T-cell (primary cell): Measurements from ENCODE around the gene SPACA9. TPM values are rescaled to one million over a fixed set of nuclear protein-coding genes. Genes with fewer than 3 reads are reported as not detected.

Experiments used
- ATAC-seq, 4 experiments: fragments of 200-7000 bp in 3 of 4; fragments of 150-1000 bp in 1 of 4; cut with Tn5 transposase; replicated peaks in 1 of 4; 1 replicate in 3 of 4; 2 replicates in 1 of 4; pipeline ENCODE4 v1.10.0; 2021; ENCODE audit warnings: moderate library complexity in 3 of 4, mild to moderate bottlenecking in 2 of 4, moderate number of reproducible peaks in 1 of 4
- CTCF ChIA-PET, 2 donors: fragments of 300-600 bp; sonication (Branson Sonifier 250); formaldehyde crosslinking; loops; one replicate each; lab custom pipeline; 2022; ENCODE audit warnings: antibody characterized with exemption in 2 of 2; lab: Charles Lee
- POLR2A ChIA-PET, 2 donors: fragments of 300-600 bp; sonication (Branson Sonifier 250); formaldehyde crosslinking; loops; one replicate each; lab custom pipeline; 2022; ENCODE audit warnings: antibody characterized with exemption in 2 of 2; lab: Charles Lee
- DNase-seq, 35 experiments: peaks; one replicate each; pipeline versions ENCODE4 v3.0.0 to v3.0.0-alpha.2; 2013 to 2023
- H3K27ac ChIP-seq: one replicate; pipeline ENCODE4 v1.5.1; 2013; ENCODE audit warnings: low read length
- H3K27me3 ChIP-seq, 2 experiments: replicated peaks in 1 of 2; 1 replicate in 1 of 2; 2 replicates in 1 of 2; pipeline versions ENCODE4 v1.6.1 to v1.7.0; 2013; ENCODE audit warnings: low read length in 1 of 2, mixed read lengths in 1 of 2; ENCODE audit not compliant: control insufficient read depth in 2 of 2, insufficient read depth in 2 of 2; ENCODE audit errors: extremely low read depth in 1 of 2
- H3K36me3 ChIP-seq, 2 donors: 1 replicate in 1 of 2; 2 replicates in 1 of 2; pipeline versions ENCODE4 v1.6.1 to v1.7.0; 2013; ENCODE audit warnings: low read length in 1 of 2; ENCODE audit not compliant: control insufficient read depth in 2 of 2, insufficient read depth in 1 of 2; ENCODE audit errors: extremely low read depth in 1 of 2
- H3K4me1 ChIP-seq, 2 experiments: 1 replicate in 1 of 2; 2 replicates in 1 of 2; pipeline versions ENCODE4 v1.6.1 to v1.7.0; 2013; ENCODE audit warnings: low read length in 2 of 2, mixed read lengths in 1 of 2; ENCODE audit not compliant: insufficient read depth in 2 of 2, control insufficient read depth in 1 of 2; ENCODE audit errors: extremely low read depth in 1 of 2
- H3K4me3 ChIP-seq, 2 donors: 1 replicate in 1 of 2; 2 replicates in 1 of 2; pipeline versions ENCODE4 v1.5.1 to v1.7.0; 2013; ENCODE audit warnings: mild to moderate bottlenecking in 2 of 2, low read length in 1 of 2, moderate library complexity in 1 of 2; ENCODE audit not compliant: control insufficient read depth in 1 of 2; ENCODE audit errors: extremely low read depth in 1 of 2
- H3K9me3 ChIP-seq: 2 replicates; pipeline ENCODE4 v1.7.0; 2013
- H3K27ac Mint-ChIP-seq, 2 donors: one replicate each; pipeline ENCODE4 v1.8.0; 2020 to 2021; ENCODE audit warnings: mild to moderate bottlenecking in 2 of 2, mixed read lengths in 2 of 2
- H3K27me3 Mint-ChIP-seq, 2 donors: one replicate each; pipeline ENCODE4 v1.8.0; 2021 to 2022; ENCODE audit warnings: mixed read lengths in 2 of 2
- H3K36me3 Mint-ChIP-seq: one replicate; pipeline ENCODE4 v1.8.0; 2021; ENCODE audit warnings: mixed read lengths
- H3K4me1 Mint-ChIP-seq, 3 donors: one replicate each; pipeline ENCODE4 v1.8.0; 2020 to 2022; ENCODE audit warnings: mixed read lengths in 3 of 3, mild to moderate bottlenecking in 1 of 3
- H3K4me3 Mint-ChIP-seq, 3 donors: one replicate each; pipeline ENCODE4 v1.8.0; 2020 to 2022; ENCODE audit warnings: mild to moderate bottlenecking in 3 of 3, mixed read lengths in 3 of 3, moderate library complexity in 3 of 3
- H3K9me3 Mint-ChIP-seq, 3 donors: one replicate each; pipeline ENCODE4 v1.8.0; 2020 to 2022; ENCODE audit warnings: mixed read lengths in 3 of 3
- WGBS: methylation state at CpG from one replicate; pipeline ENCODE4 v1.1.5; 2013; ENCODE audit warnings: missing lambda C conversion rate; ENCODE audit not compliant: insufficient coverage; 5-methylcytosine and 5-hydroxymethylcytosine counted together
- total RNA-seq, 35 experiments: library from RNA in 6 of 35; stranded (reverse) in 6 of 35; fragments of 120-200 nt in 1 of 35; gene quantifications; one replicate each; pipeline versions ENCODE4 v1.2.1 to v1.2.4 and lab custom pipeline; 2013 to 2026

SPACA9 gene
- total RNA-seq, 5 donors from 2014 or later (not counting 1 experiment from before 2014, with no cell fraction given) = 1.2 to 2.5 (median 2.0) TPM

DNA sequence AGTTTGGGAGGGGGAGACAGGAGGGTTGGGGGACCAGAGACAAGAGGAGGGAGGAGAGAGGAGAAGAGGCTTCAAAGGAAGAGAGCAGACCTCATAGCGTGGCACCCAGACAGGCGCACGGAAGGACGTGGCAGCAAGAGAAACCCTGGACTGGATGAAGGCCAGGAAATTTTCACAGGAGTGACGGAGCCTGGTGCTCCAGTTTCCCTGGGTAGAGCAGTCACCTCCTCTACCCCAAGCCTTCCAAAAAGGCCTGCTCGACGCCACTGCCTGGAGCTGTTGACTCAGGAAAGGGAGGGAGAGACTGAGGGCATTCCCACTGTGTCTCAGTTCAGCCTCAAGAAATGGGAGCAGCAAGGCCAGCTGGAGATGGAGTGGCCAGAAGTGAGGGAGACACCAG lies 19.9 kb upstream of the SPACA9 start:
- H3K9me3 Mint-ChIP-seq = no peaks in the 10 kb centered on the region
- no peak overlapping the region for H3K27ac ChIP-seq
- peaks cover 2 to 10% (median 6%) of the 10 kb centered on the region in 3 donors for H3K4me1 Mint-ChIP-seq
- CTCF ChIA-PET = no interaction called here
- WGBS = 60% methylated on average over 1 of the region's 7 CpGs
- peaks cover 0 to 44% of the 10 kb centered on the region in 2 experiments for H3K27me3 ChIP-seq
- H3K4me3 ChIP-seq = no peak overlapping the region
- no peaks in the 10 kb centered on the region for H3K36me3 Mint-ChIP-seq
- no peak overlapping the region for H3K27ac Mint-ChIP-seq
- no peak for DNase-seq
- no peak overlapping the region for H3K4me3 Mint-ChIP-seq
- no peaks in the 10 kb centered on the region for H3K9me3 ChIP-seq
- no peaks in the 10 kb centered on the region for H3K36me3 ChIP-seq
- no peak for ATAC-seq
- POLR2A ChIA-PET = no interaction called here
- no peaks in the 10 kb centered on the region for H3K4me1 ChIP-seq
- H3K27me3 Mint-ChIP-seq = peaks cover 0 to 26% of the 10 kb centered on the region in 2 donors

DNA sequence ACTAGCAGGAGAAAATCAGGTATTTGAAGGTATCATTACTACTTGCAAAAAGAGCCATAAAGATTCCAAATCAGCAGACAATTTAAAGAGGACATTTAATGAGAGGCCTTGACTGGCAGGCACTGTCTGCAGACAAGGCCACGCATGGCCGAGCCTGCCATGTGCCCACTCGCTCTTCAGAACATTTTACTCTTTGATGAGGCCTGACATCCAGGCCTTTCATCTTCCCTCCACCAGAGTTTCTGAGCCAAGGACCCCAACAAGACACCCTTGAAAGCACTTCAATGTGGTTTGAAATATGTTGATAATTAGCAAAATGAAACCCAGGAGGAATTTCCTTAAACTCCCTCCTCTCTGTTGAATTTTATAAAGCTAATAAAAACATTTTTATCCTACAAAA lies 17.0 kb upstream of the SPACA9 start:
- POLR2A ChIA-PET = no interaction called here
- CTCF ChIA-PET = no interaction called here

DNA sequence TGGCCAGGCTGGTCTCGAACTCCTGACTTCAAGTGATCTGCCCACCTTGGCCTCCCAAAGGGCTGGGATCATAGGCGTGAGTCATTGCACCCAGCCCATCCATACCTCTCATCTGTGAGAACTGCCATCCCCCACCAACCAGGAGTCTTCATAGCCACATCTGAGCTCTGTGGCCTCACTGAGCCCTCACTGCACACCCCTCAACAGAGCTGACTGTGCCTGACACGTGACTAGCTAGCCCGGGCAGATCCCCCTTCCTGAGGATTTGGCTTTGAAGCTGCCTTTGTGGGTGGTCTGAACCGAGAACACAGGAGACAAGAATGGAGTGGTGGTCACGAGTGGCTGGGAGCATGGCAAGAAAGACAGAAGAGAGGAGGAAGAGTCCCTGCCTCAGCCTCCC lies 16.2 kb upstream of the SPACA9 start:
- ChIA-PET CTCF (interaction anchor here in 1 of 2 donors (0.6 kb wide), 1 partner anchor 588 kb away, joined by 5 read pairs; no protein-coding TSS in a partner anchor), POLR2A (no interaction called here)
- ATAC-seq (no peak), DNase-seq (no peak)
- H3K4me3 ChIP-seq = no peak overlapping the region
- H3K9me3 ChIP-seq = no peaks in the 10 kb centered on the region
- H3K27ac ChIP-seq = no peak overlapping the region
- H3K4me3 Mint-ChIP-seq = no peak overlapping the region
- 40% methylated on average over 3 of the region's 6 CpGs for WGBS
- H3K27me3 Mint-ChIP-seq = peaks cover 0 to 15% of the 10 kb centered on the region in 2 donors
- H3K4me1 ChIP-seq = no peaks in the 10 kb centered on the region
- H3K4me1 Mint-ChIP-seq = no peaks in the 10 kb centered on the region
- no peaks in the 10 kb centered on the region for H3K36me3 Mint-ChIP-seq
- H3K36me3 ChIP-seq = no peaks in the 10 kb centered on the region
- H3K9me3 Mint-ChIP-seq = no peaks in the 10 kb centered on the region
- peaks cover 0 to 26% of the 10 kb centered on the region in 2 experiments for H3K27me3 ChIP-seq
- no peak overlapping the region for H3K27ac Mint-ChIP-seq

More for the DNA sequence above, 17.0 kb upstream of the SPACA9 start:
- Histone ChIP-seq H3K9me3 (no peaks in the 10 kb centered on the region), H3K36me3 (no peaks in the 10 kb centered on the region), H3K4me1 (no peaks in the 10 kb centered on the region), H3K27ac (no peak overlapping the region), H3K27me3 (peaks cover 0 to 32% of the 10 kb centered on the region in 2 experiments), H3K4me3 (no peak overlapping the region)
- Mint-ChIP-seq H3K27ac (no peak overlapping the region), H3K4me1 (no peaks in the 10 kb centered on the region), H3K36me3 (no peaks in the 10 kb centered on the region), H3K9me3 (no peaks in the 10 kb centered on the region), H3K27me3 (peaks cover 0 to 16% of the 10 kb centered on the region in 2 donors), H3K4me3 (no peak overlapping the region)
- DNase-seq = no peak
- ATAC-seq = no peak
- no CpG with 5 or more reads among the region's 3 CpGs for WGBS

DNA sequence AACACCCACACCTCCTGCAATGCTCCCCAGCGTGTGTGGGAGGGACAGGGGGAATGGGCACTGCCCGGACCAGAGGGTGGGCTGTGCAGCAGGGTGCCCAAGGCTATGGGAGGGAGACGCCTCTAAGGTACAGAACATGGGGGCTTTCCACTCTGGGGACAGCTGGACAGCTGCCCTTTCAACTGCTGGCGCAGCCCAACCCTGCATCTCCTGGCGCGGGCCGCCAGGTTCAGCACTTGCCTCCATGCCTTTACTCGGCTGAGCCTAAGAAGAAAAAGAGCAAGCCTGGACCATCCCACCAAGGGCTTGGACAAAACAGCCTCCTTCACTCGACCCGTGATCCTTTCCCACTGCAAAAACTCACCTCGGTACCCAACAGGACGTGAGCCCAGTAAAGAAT lies 15.6 kb upstream of the SPACA9 start:
- no peaks in the 10 kb centered on the region for H3K4me1 ChIP-seq
- Mint-ChIP-seq H3K27ac (no peak overlapping the region), H3K4me1 (no peaks in the 10 kb centered on the region), H3K9me3 (no peaks in the 10 kb centered on the region), H3K27me3 (peaks cover 0 to 14% of the 10 kb centered on the region in 2 donors), H3K36me3 (no peaks in the 10 kb centered on the region), H3K4me3 (no peak overlapping the region)
- H3K4me3 ChIP-seq = no peak overlapping the region
- H3K9me3 ChIP-seq = no peaks in the 10 kb centered on the region
- ChIA-PET POLR2A (no interaction called here), CTCF (interaction anchor here in 1 of 2 donors (0.6 kb wide), 1 partner anchor 588 kb away, joined by 5 read pairs; no protein-coding TSS in a partner anchor)
- H3K36me3 ChIP-seq = no peaks in the 10 kb centered on the region
- no peak overlapping the region for H3K27ac ChIP-seq
- ATAC-seq (no peak), DNase-seq (no peak)
- WGBS = 100% methylated on average over 5 of the region's 12 CpGs
- H3K27me3 ChIP-seq = peaks cover 0 to 20% of the 10 kb centered on the region in 2 experiments

DNA sequence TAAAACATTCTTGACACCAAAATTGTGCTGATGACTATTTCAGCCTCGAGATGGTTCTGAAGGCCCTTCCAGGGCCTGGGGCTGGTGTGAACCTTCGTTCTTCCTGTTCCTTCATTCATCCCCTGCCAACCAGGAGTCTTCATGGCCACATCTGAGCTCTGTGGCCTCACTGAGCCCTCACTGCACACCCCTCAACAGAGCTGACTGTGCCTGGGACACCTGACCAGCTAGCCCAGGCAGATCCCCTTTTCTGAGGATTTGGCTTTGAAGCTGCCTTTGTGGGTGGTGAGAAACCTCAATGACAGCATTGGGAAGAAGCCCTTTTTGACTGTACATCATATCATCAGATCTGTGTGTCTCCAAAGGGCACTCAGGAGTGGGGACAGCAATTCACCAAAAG lies 14.4 kb upstream of the SPACA9 start:
- ChIA-PET POLR2A (no interaction called here), CTCF (no interaction called here)
- Histone ChIP-seq H3K4me1 (no peaks in the 10 kb centered on the region), H3K36me3 (no peaks in the 10 kb centered on the region), H3K4me3 (no peak overlapping the region), H3K27ac (no peak overlapping the region), H3K27me3 (peaks cover 0 to 20% of the 10 kb centered on the region in 2 experiments), H3K9me3 (no peaks in the 10 kb centered on the region)
- DNase-seq (no peak), ATAC-seq (no peak)
- no peaks in the 10 kb centered on the region for H3K36me3 Mint-ChIP-seq
- H3K4me1 Mint-ChIP-seq = no peaks in the 10 kb centered on the region
- no peaks in the 10 kb centered on the region for H3K9me3 Mint-ChIP-seq
- no peak overlapping the region for H3K27ac Mint-ChIP-seq
- WGBS = 43% methylated on average over 1 of the region's 2 CpGs
- H3K27me3 Mint-ChIP-seq = peaks cover 0 to 8% of the 10 kb centered on the region in 2 donors
- H3K4me3 Mint-ChIP-seq = no peak overlapping the region

DNA sequence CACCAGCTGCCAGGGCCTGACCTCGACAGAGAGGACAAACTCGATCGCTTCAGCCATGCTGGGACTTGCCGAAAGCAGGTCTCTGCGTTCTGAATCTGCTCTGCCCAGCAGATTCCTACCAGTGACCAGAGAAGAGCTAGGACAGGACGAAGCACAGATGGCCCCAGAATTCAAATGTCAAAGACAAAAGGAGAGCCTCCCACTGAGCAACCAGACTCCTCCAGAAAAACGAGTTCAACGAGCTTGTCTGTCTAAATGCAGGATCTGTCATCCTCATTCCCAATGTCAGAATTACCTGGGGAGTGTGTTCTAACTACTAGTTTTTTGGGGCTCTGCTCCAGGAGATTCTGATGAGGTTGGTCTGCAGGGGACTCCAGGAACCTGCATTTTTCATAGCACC lies 14.0 kb upstream of the SPACA9 start:
- 82% methylated on average over 6 of the region's 8 CpGs for WGBS

DNA sequence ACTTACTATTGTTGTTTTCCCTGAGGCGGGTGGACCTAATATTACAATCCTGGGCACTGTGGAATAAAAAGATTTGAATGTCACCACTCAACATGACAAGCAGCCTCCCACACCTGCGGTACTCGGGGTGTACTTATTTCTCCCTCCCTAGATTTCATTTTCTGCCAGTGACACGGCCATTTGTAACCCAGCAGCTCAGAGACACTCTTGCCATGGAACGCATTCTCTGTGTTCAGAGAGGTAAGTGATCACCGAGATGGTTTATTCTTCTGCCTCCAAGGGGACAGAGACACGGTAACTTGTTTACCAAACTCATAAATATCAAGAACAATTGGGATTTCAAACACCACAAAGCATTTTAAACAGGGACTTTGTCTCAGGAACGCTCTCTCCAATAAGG lies 11.8 kb upstream of the SPACA9 start:
- no peak overlapping the region for H3K4me3 ChIP-seq
- ATAC-seq = no peak
- H3K9me3 Mint-ChIP-seq = no peaks in the 10 kb centered on the region
- WGBS = 90% methylated on average over 2 of the region's 8 CpGs
- H3K9me3 ChIP-seq = no peaks in the 10 kb centered on the region
- H3K27me3 Mint-ChIP-seq = peaks cover 0 to 4% of the 10 kb centered on the region in 2 donors
- no peaks in the 10 kb centered on the region for H3K36me3 ChIP-seq
- no peaks in the 10 kb centered on the region for H3K4me1 ChIP-seq
- POLR2A ChIA-PET = no interaction called here
- H3K27me3 ChIP-seq = peaks cover 0 to 24% of the 10 kb centered on the region in 2 experiments
- no peaks in the 10 kb centered on the region for H3K4me1 Mint-ChIP-seq
- no peak overlapping the region for H3K27ac ChIP-seq
- H3K36me3 Mint-ChIP-seq = no peaks in the 10 kb centered on the region
- CTCF ChIA-PET = no interaction called here
- DNase-seq = no peak
- H3K4me3 Mint-ChIP-seq = no peak overlapping the region
- H3K27ac Mint-ChIP-seq = no peak overlapping the region

More for the DNA sequence above, 14.0 kb upstream of the SPACA9 start:
- peaks cover 0 to 8% of the 10 kb centered on the region in 2 donors for H3K27me3 Mint-ChIP-seq
- no peaks in the 10 kb centered on the region for H3K9me3 Mint-ChIP-seq
- ChIA-PET POLR2A (no interaction called here), CTCF (no interaction called here)
- no peaks in the 10 kb centered on the region for H3K36me3 ChIP-seq
- H3K27ac Mint-ChIP-seq = no peak overlapping the region
- H3K9me3 ChIP-seq = no peaks in the 10 kb centered on the region
- no peak overlapping the region for H3K27ac ChIP-seq
- peaks cover 0 to 24% of the 10 kb centered on the region in 2 experiments for H3K27me3 ChIP-seq
- no peaks in the 10 kb centered on the region for H3K4me1 Mint-ChIP-seq
- DNase-seq (no peak), ATAC-seq (no peak)
- H3K4me3 ChIP-seq = no peak overlapping the region
- H3K36me3 Mint-ChIP-seq = no peaks in the 10 kb centered on the region
- H3K4me3 Mint-ChIP-seq = no peak overlapping the region
- H3K4me1 ChIP-seq = no peaks in the 10 kb centered on the region
